ENCODE results near the gene BCL2L11. TPM values are rescaled to one million over a fixed set of nuclear protein-coding genes. Genes with fewer than 3 reads are reported as not detected.
A peak's percentile ranks its signal among the peaks of the same experiment; 100 is the strongest.

The BCL2L11 gene
- polyA plus RNA-seq, 1 donor: 21.9 TPM

DNA sequence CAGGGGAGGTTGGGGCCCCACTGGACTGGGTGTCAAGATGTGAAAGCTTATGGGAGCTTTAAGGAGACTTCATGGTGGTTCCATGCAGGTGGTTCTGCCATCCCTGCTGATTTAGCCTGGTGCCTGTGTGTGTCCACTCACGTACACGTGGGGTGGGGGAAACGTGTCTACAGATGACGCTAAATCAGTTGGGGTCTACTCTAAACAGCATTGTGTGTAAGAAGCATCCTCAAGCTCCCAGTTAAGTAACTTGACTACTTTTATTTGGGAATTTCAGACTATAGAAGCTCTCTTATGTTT is 47.1 kb downstream of the BCL2L11 start:
- H3K9me3 ChIP-seq (ENCODE audit: control insufficient read depth, low read depth, low read length): no peaks in the 10 kb centered on the region
- peaks cover 8% of the 10 kb centered on the region for H3K4me1 ChIP-seq (ENCODE audit: control insufficient read depth, insufficient read depth, low read length)
- H3K4me3 ChIP-seq (ENCODE audit: low read length): no peak overlapping the region
- no CpG with 5 or more reads among the region's 4 CpGs for WGBS (ENCODE audit: insufficient coverage, low lambda C conversion rate)
- DNase-seq: no peak
- H3K27ac ChIP-seq (ENCODE audit: low read length): no peak overlapping the region
- no peaks in the 10 kb centered on the region for H3K27me3 ChIP-seq (ENCODE audit: control insufficient read depth, insufficient read depth, low read length)
- H3K36me3 ChIP-seq (ENCODE audit: control insufficient read depth, insufficient read depth, low read length): peaks cover 24% of the 10 kb centered on the region

DNA sequence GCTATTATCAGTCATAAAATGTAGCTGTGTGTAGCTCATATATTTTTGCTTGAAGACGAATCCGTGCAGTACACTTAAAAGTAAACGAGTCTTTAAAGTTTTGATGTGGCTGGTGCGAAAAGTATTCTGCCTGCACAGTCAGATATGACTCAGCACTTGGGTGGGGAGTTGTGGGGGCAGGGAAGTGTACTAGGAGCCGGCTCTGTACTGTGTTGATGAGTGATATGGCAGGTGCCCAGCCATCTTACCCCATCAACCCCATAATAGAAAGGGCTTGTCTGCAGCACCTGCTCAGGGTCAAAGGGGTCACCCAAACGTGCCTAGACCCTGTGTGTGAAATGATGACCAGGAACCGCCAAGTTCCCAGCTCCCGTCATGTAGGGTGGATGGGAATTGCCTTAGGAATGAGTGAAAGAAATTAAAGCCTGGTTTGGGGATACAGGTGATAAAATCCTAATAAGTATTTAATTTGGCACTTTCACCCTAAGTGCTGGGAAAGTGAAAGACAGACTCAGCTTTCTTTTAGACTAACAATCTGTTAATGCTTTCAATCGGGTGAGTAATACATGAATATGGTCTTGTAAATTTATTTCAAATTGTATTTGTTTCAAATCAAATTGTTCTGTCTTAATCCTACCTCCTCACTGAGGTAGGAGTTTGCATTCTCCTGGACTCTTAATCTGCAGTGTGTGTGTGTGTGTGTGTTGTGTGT is 48.0 kb downstream of the BCL2L11 start:
- no peak overlapping the region for H3K4me3 ChIP-seq (ENCODE audit: low read length)
- no peaks in the 10 kb centered on the region for H3K4me1 ChIP-seq (ENCODE audit: control insufficient read depth, insufficient read depth, low read length)
- H3K27me3 ChIP-seq (ENCODE audit: control insufficient read depth, insufficient read depth, low read length): no peaks in the 10 kb centered on the region
- H3K27ac ChIP-seq (ENCODE audit: low read length): no peak overlapping the region
- H3K9me3 ChIP-seq (ENCODE audit: control insufficient read depth, low read depth, low read length): no peaks in the 10 kb centered on the region
- peak; percentile 41 to 56 for DNase-seq
- peaks cover 24% of the 10 kb centered on the region for H3K36me3 ChIP-seq (ENCODE audit: control insufficient read depth, insufficient read depth, low read length)
- WGBS (ENCODE audit: insufficient coverage, low lambda C conversion rate): 50% methylated on average over 2 of the region's 9 CpGs

DNA sequence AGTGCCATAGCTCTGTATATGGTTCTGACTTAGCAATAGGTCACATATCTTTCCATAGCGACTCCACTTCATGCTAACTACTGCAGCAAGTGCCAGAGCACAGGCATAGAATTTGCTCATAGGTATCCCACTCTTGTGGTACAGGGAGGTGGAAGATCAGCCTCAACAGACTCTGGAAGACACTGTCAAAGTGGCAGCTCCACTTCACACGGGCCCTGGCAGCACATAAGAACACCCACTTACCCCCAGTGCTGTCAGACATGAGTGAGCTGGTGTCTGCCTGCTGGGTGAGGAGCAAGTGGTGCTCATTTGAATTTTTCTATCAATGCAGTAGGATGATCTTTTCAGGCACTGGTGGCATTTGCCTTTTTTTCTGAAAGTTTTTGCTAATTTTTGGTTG is 48.6 kb downstream of the BCL2L11 start:
- no peak overlapping the region for H3K4me3 ChIP-seq (ENCODE audit: low read length)
- DNase-seq: no peak

DNA sequence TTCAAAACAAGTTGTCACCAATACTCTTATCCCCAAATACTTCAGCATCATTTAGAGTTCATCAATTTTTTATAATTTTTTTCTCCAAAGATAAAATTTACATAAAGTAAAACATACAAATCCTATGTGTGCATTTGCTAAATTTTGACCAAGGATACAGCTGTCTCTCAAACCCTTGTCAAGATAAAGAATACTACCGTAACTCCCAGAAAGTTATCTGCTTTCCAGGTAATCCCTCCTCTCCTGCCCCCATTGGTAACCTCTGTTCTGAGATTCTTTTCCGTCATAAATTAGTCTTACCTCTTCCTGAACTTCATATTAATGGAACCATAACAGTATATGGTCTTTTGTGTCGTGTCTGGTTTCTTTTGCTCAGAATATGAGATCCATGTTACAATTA is 49.2 kb downstream of the BCL2L11 start:
- Histone ChIP-seq H3K27ac (ENCODE audit: low read length) (no peak overlapping the region), H3K27me3 (ENCODE audit: control insufficient read depth, insufficient read depth, low read length) (no peaks in the 10 kb centered on the region), H3K36me3 (ENCODE audit: control insufficient read depth, insufficient read depth, low read length) (peaks cover 16% of the 10 kb centered on the region), H3K4me3 (ENCODE audit: low read length) (no peak overlapping the region), H3K4me1 (ENCODE audit: control insufficient read depth, insufficient read depth, low read length) (no peaks in the 10 kb centered on the region), H3K9me3 (ENCODE audit: control insufficient read depth, low read depth, low read length) (no peaks in the 10 kb centered on the region)
- 0% methylated on average over 1 of the region's 3 CpGs for WGBS (ENCODE audit: insufficient coverage, low lambda C conversion rate)
- DNase-seq: no peak

More for the DNA sequence above, 48.6 kb downstream of the BCL2L11 start:
- H3K4me1 ChIP-seq (ENCODE audit: control insufficient read depth, insufficient read depth, low read length): no peaks in the 10 kb centered on the region
- H3K9me3 ChIP-seq (ENCODE audit: control insufficient read depth, low read depth, low read length): no peaks in the 10 kb centered on the region
- no peaks in the 10 kb centered on the region for H3K27me3 ChIP-seq (ENCODE audit: control insufficient read depth, insufficient read depth, low read length)
- no CpG with 5 or more reads among the region's 2 CpGs for WGBS (ENCODE audit: insufficient coverage, low lambda C conversion rate)
- no peak overlapping the region for H3K27ac ChIP-seq (ENCODE audit: low read length)
- peaks cover 21% of the 10 kb centered on the region for H3K36me3 ChIP-seq (ENCODE audit: control insufficient read depth, insufficient read depth, low read length)

DNA sequence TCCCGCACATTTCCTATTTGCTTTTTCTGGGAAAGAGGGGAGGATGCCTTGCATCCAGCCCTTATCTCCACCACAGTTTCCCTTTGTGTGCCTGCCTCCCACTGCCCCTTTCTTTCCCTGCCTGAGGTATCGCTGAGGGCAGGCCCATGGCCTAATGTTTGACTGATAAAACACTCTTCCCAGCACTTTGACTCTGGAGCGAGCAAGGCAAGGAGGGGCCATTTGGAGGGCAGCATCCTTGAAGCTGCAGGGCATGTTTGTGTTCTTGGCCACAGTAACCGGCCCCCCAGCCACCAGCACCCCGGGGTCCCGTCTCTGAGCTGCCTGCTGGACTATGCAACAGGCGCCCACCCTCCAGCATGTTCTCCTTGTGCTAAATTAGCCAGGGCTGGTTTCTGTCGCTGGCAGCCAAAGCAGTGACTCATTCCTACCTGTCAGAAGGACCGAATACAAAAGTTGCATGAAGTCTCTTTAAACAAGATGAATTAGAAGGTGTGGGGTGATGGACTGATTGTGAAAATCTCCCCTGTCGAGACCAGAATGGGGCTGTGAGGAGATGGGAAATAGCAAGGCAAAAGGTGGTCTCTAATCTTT is 50.7 kb downstream of the BCL2L11 start:
- Histone ChIP-seq H3K4me1 (ENCODE audit: control insufficient read depth, insufficient read depth, low read length) (peaks cover 2% of the 10 kb centered on the region), H3K27me3 (ENCODE audit: control insufficient read depth, insufficient read depth, low read length) (no peaks in the 10 kb centered on the region), H3K4me3 (ENCODE audit: low read length) (no peak overlapping the region), H3K27ac (ENCODE audit: low read length) (no peak overlapping the region), H3K9me3 (ENCODE audit: control insufficient read depth, low read depth, low read length) (no peaks in the 10 kb centered on the region), H3K36me3 (ENCODE audit: control insufficient read depth, insufficient read depth, low read length) (peaks cover 2% of the 10 kb centered on the region)
- DNase-seq: no peak
- WGBS (ENCODE audit: insufficient coverage, low lambda C conversion rate): 90% methylated on average over 2 of the region's 10 CpGs

DNA sequence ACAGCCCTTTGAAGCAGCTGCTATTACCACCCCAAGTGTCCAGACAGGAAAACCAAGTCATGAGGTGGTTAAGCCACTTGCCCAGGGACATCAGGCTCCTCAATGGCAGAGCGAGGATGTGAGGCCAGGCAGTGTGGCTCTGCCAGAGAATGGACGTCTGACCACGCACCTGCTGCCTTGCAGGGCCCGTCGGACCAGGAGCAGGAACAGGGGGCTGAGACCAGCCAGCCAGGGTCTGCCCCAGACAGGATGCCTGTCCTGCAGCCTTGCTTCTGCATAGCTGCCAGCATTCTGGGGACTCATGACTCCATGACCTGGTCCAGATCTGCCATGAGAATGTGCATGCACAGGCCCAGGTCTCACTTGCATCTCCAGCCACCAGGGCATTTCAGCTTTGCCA is 52.0 kb downstream of the BCL2L11 start:
- H3K27me3 ChIP-seq (ENCODE audit: control insufficient read depth, insufficient read depth, low read length): no peaks in the 10 kb centered on the region
- H3K36me3 ChIP-seq (ENCODE audit: control insufficient read depth, insufficient read depth, low read length): no peaks in the 10 kb centered on the region
- H3K27ac ChIP-seq (ENCODE audit: low read length): no peak overlapping the region
- H3K4me3 ChIP-seq (ENCODE audit: low read length): no peak overlapping the region
- H3K9me3 ChIP-seq (ENCODE audit: control insufficient read depth, low read depth, low read length): no peaks in the 10 kb centered on the region
- H3K4me1 ChIP-seq (ENCODE audit: control insufficient read depth, insufficient read depth, low read length): peaks cover 12% of the 10 kb centered on the region
- whole genome bisulfite sequencing (ENCODE audit: insufficient coverage, low lambda C conversion rate): no CpG with 5 or more reads among the region's 5 CpGs
- no peak for DNase-seq

DNA sequence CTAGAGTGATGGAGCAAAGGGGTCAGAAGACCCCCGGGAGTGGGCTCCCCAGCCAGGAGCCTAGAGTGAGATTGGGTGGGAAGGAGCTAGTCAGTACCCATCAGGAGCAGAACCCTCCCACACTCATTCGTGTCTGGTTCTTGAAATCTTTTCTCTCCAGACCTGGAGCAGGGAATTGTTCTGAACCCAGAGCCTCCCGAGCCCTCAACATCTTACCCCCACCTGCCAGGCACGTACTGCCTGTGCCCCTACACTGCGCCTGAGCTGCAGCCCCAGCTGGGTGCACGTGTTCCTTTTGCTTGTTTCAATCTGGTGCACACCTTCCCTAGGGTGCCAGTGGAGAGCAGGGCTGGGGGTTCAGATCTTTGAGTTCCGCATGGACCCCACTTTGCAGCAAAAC is 52.6 kb downstream of the BCL2L11 start:
- no peak for DNase-seq
- no peak overlapping the region for H3K27ac ChIP-seq (ENCODE audit: low read length)
- no CpG with 5 or more reads among the region's 7 CpGs for WGBS (ENCODE audit: insufficient coverage, low lambda C conversion rate)

DNA sequence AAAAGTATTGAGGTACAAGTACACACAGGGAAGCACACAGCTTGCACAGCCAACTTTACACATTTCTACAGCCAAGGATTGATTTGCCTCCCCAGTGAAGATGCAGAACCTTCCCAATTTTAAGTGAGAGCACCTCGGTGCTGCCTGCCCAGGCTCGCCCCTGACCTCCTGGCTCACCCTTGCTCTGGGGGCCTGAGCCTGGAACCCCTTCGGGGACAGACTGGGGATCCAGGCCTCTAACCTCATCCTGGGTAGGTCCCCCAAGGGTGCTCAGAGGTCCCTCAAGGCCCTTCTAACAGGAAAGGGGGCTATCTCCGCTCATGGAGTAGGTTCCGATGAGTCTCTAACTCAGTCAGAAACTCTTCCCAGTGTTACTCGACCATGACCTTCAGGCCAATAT is 53.1 kb downstream of the BCL2L11 start:
- Histone ChIP-seq H3K27me3 (ENCODE audit: control insufficient read depth, insufficient read depth, low read length) (no peaks in the 10 kb centered on the region), H3K27ac (ENCODE audit: low read length) (no peak overlapping the region), H3K36me3 (ENCODE audit: control insufficient read depth, insufficient read depth, low read length) (no peaks in the 10 kb centered on the region), H3K4me1 (ENCODE audit: control insufficient read depth, insufficient read depth, low read length) (peaks cover 24% of the 10 kb centered on the region), H3K9me3 (ENCODE audit: control insufficient read depth, low read depth, low read length) (no peaks in the 10 kb centered on the region), H3K4me3 (ENCODE audit: low read length) (no peak overlapping the region)
- WGBS (ENCODE audit: insufficient coverage, low lambda C conversion rate): 100% methylated on average over 1 of the region's 6 CpGs
- DNase-seq: no peak

More for the DNA sequence above, 52.6 kb downstream of the BCL2L11 start:
- H3K9me3 ChIP-seq (ENCODE audit: control insufficient read depth, low read depth, low read length): no peaks in the 10 kb centered on the region
- H3K36me3 ChIP-seq (ENCODE audit: control insufficient read depth, insufficient read depth, low read length): no peaks in the 10 kb centered on the region
- H3K4me3 ChIP-seq (ENCODE audit: low read length): no peak overlapping the region
- no peaks in the 10 kb centered on the region for H3K27me3 ChIP-seq (ENCODE audit: control insufficient read depth, insufficient read depth, low read length)
- peaks cover 19% of the 10 kb centered on the region for H3K4me1 ChIP-seq (ENCODE audit: control insufficient read depth, insufficient read depth, low read length)

DNA sequence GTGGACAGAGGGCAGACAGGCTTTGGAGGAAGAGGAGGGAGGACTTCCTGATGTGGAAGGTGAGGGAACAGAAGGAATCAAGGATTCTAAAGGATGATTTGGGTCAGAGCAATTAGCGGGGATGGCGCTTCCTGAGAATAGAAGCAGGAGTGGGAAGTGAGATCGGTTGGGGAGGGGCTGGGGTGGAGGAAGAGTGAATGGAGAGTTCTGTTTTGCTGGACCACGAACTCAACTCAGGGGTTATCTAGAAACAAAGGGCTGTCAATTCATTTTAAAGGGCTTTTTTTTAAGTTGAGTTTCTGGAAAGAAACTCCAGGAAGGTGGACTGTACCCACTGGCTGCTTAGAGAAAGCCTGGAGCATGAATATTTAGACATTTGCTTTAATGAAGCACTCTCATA is 54.9 kb downstream of the BCL2L11 start:
- Histone ChIP-seq H3K4me1 (ENCODE audit: control insufficient read depth, insufficient read depth, low read length) (peaks cover 39% of the 10 kb centered on the region), H3K36me3 (ENCODE audit: control insufficient read depth, insufficient read depth, low read length) (no peaks in the 10 kb centered on the region), H3K27me3 (ENCODE audit: control insufficient read depth, insufficient read depth, low read length) (no peaks in the 10 kb centered on the region), H3K4me3 (ENCODE audit: low read length) (no peak overlapping the region), H3K9me3 (ENCODE audit: control insufficient read depth, low read depth, low read length) (no peaks in the 10 kb centered on the region), H3K27ac (ENCODE audit: low read length) (no peak overlapping the region)
- no CpG with 5 or more reads among the region's 4 CpGs for WGBS (ENCODE audit: insufficient coverage, low lambda C conversion rate)
- DNase-seq: no peak

DNA sequence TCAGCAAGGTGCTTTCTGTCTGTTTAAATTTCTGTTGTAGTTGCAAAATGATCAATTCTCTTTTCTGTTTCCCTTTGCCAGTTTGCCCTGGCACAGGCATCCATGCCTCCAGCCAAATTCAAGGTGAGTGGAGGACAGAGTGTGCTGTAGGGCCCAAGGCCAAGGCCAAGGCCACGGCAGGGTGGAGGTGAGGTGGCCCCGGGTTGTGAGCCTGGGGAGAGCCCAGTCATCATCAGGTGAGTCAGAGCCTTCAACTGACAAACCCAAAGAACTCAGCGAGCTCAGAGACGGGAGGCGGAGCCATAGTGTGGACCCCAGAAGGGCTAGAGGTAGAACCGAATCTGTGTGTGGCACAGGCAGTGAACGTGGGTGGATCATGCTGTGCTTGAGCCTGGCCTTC is 55.7 kb downstream of the BCL2L11 start:
- WGBS (ENCODE audit: insufficient coverage, low lambda C conversion rate): no CpG with 5 or more reads among the region's 7 CpGs
- no peaks in the 10 kb centered on the region for H3K36me3 ChIP-seq (ENCODE audit: control insufficient read depth, insufficient read depth, low read length)
- no peaks in the 10 kb centered on the region for H3K27me3 ChIP-seq (ENCODE audit: control insufficient read depth, insufficient read depth, low read length)
- no peak overlapping the region for H3K4me3 ChIP-seq (ENCODE audit: low read length)
- no peak for DNase-seq
- no peak overlapping the region for H3K27ac ChIP-seq (ENCODE audit: low read length)
- H3K9me3 ChIP-seq (ENCODE audit: control insufficient read depth, low read depth, low read length): no peaks in the 10 kb centered on the region
- H3K4me1 ChIP-seq (ENCODE audit: control insufficient read depth, insufficient read depth, low read length): peaks cover 39% of the 10 kb centered on the region

DNA sequence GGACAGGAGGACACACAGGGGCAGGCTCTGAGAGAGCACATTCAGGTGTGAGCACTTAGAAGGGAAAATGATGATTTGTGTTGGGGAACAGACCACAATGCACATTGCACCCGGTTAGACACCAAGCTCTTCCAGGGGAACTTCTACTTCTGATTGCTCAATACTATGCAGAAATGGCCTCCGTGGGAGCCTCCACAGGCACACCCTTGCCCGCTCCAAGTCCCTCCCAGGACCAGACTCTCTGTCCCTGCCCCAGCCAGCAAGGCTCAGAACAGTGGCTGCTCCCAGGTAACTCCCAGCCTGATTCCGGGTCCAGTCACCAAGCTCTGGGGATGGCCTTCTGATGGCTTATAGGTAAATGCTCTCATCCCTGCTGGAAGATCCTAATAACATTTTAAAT is 56.2 kb downstream of the BCL2L11 start:
- Histone ChIP-seq H3K4me3 (ENCODE audit: low read length) (no peak overlapping the region), H3K4me1 (ENCODE audit: control insufficient read depth, insufficient read depth, low read length) (peaks cover 39% of the 10 kb centered on the region), H3K27me3 (ENCODE audit: control insufficient read depth, insufficient read depth, low read length) (no peaks in the 10 kb centered on the region), H3K27ac (ENCODE audit: low read length) (peak overlapping the region; percentile 36), H3K9me3 (ENCODE audit: control insufficient read depth, low read depth, low read length) (no peaks in the 10 kb centered on the region), H3K36me3 (ENCODE audit: control insufficient read depth, insufficient read depth, low read length) (no peaks in the 10 kb centered on the region)
- peak in 1 of 2 donors; percentile 40 for DNase-seq
- WGBS (ENCODE audit: insufficient coverage, low lambda C conversion rate): no CpG with 5 or more reads among the region's 4 CpGs
